HL-60 (cell line): ENCODE results near the gene OR2H2.

Experiments used
- DNase-seq, 2 experiments: peaks; one replicate each; pipeline ENCODE4 v3.0.0-alpha.2; 2010 to 2020; ENCODE audit warnings: low read depth in 1 of 2, low spot score in 1 of 2
- H3K27ac ChIP-seq: fragments of 250-450 bp; sonication (Bioruptor Pico); replicated peaks from 2 replicates; pipeline ENCODE4 v1.5.1; 2020; ENCODE audit warnings: mild to moderate bottlenecking, moderate library complexity
- H3K27me3 ChIP-seq: fragments of 250-450 bp; sonication (Bioruptor Pico); 2 replicates; pipeline ENCODE4 v1.5.1; 2021; ENCODE audit warnings: mild to moderate bottlenecking, moderate library complexity; ENCODE audit not compliant: insufficient read depth, poor library complexity, severe bottlenecking
- H3K4me3 ChIP-seq: replicated peaks from 2 replicates; pipeline ENCODE4 v1.5.1; 2011; ENCODE audit warnings: mild to moderate bottlenecking, control low read depth, low read length; ENCODE audit not compliant: insufficient read depth
- CTCF ChIP-seq: IDR thresholded peaks from one replicate; pipeline ENCODE4 v1.5.1; 2011; ENCODE audit warnings: low read length, control low read depth, inconsistent platforms; ENCODE audit not compliant: insufficient read depth
- GABPA ChIP-seq: IDR thresholded peaks from 2 replicates; pipeline ENCODE4 v1.6.1; 2012; ENCODE audit warnings: low read depth
- POLR2AphosphoS5 ChIP-seq: IDR thresholded peaks from 2 replicates; pipeline ENCODE4 v1.6.1; 2012; ENCODE audit warnings: low read depth
- REST ChIP-seq: IDR thresholded peaks from 2 replicates; pipeline ENCODE4 v1.6.1; 2012; ENCODE audit warnings: low read depth; ENCODE audit not compliant: insufficient replicate concordance
- SPI1 ChIP-seq: IDR thresholded peaks from 2 replicates; pipeline ENCODE4 v1.6.1; 2012; ENCODE audit warnings: low read depth, mild to moderate bottlenecking, borderline replicate concordance

The OR2H2 gene

GRCh38 chr6:29619578-29620160, 34.7 kb downstream of the OR2H2 start:
- H3K27me3 ChIP-seq, result peaks cover 10% of the 10 kb centered on the region
- TF ChIP-seq SPI1 (no peak), GABPA (no peak), REST (no peak), POLR2AphosphoS5 (no peak), CTCF (no peak)
- no peak overlapping the region for H3K27ac ChIP-seq
- no peak for DNase-seq
- H3K4me3 ChIP-seq, result no peak overlapping the region

- DNase-seq, result no peak
- TF ChIP-seq POLR2AphosphoS5 (no peak), SPI1 (no peak), REST (no peak), GABPA (no peak), CTCF (no peak)
- Histone ChIP-seq H3K27me3 (peaks cover 16% of the 10 kb centered on the region), H3K4me3 (no peak overlapping the region), H3K27ac (no peak overlapping the region)
These were observed 35.7 kb downstream of the OR2H2 start for GRCh38 chr6:29620630-29621029.

- DNase-seq, result no peak
- Histone ChIP-seq H3K27me3 (peaks cover 38% of the 10 kb centered on the region), H3K27ac (no peak overlapping the region), H3K4me3 (no peak overlapping the region)
- TF ChIP-seq SPI1, result no peak
- no peak for TF ChIP-seq GABPA
- TF ChIP-seq REST, result no peak
- no peak for TF ChIP-seq CTCF
These were observed 39.6 kb downstream of the OR2H2 start for GRCh38 chr6:29624520-29624961.
